Measurements from ENCODE around the gene CWC27. TPM values are rescaled to one million over a fixed set of nuclear protein-coding genes. Genes with fewer than 3 reads are reported as not detected.

Gene CWC27
- polyA plus RNA-seq, 1 of the 3 experiments (the other 2 are of a cell fraction) = 6.6 TPM

DNA sequence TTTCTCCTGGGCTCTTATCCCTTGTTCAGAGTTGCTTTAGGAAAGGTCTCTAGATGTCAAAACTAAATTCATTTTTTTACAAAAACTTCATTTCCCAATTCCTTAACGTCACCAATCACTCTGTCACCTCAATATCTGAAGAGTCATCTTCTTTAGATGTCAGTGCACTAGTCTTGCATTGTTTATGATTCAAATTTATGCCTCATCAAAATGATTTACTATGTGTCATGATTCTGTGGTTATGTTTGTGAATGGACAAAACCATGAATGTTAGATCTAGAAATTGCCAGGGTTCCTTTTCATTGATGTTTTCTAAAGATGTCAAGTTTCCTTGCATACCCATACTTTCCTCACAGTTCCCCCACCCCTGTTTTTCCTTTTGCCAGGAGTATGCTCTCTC, 21.5 kb downstream of the CWC27 start:
- Histone ChIP-seq H2AFZ (ENCODE audit: low read depth) (no peak overlapping the region), H3K79me2 (ENCODE audit: insufficient read depth) (no peaks in the 10 kb centered on the region), H3K9ac (no peak overlapping the region), H4K20me1 (ENCODE audit: insufficient read depth) (no peaks in the 10 kb centered on the region), H3K4me2 (no peak overlapping the region), H3K4me3 (ENCODE audit: low read depth in 2 of 2, low read length in 1 of 2) (no peak overlapping the region), H3K9me2 (no peaks in the 10 kb centered on the region), H3K27ac (ENCODE audit: low read depth in 2 of 2, low read length in 1 of 2) (no peak overlapping the region), H3K9me3 (no peaks in the 10 kb centered on the region), H3K4me1 (ENCODE audit: control insufficient read depth in 1 of 2, insufficient read depth in 2 of 2, low read depth in 1 of 2, low read length in 1 of 2) (peaks cover 0 to 14% of the 10 kb centered on the region in 2 experiments; a peak in 2 of 4 replicates), H3K36me3 (replicated peaks in 1 of 2; ENCODE audit: control insufficient read depth in 1 of 2, insufficient read depth in 2 of 2, low read length in 1 of 2) (peaks cover 13 to 20% of the 10 kb centered on the region in 2 experiments), H3F3A (replicated peaks; ENCODE audit: insufficient read depth) (peaks cover 19% of the 10 kb centered on the region), H3K27me3 (ENCODE audit: insufficient read depth) (no peaks in the 10 kb centered on the region)
- 82% methylated on average over 1 of the region's 1 CpG for WGBS (ENCODE audit: low lambda C conversion rate)
- CTCF ChIA-PET = interaction anchor here (0.9 kb wide), 1 partner anchor 15 kb away, joined by 3 read pairs; no protein-coding TSS in a partner anchor
- no peak for DNase-seq
- POLR2A ChIA-PET = no interaction called here
- no peak for TF ChIP-seq ELF1 (IDR thresholded peaks at IDR 0.05)
- TF ChIP-seq SIN3A (IDR thresholded peaks at IDR 0.05; ENCODE audit: borderline replicate concordance, low read depth, low read length) = no peak
- no peak for TF ChIP-seq NRF1 (IDR thresholded peaks at IDR 0.05; ENCODE audit: low read depth, low read length)
- peak; percentile 60; the same call in 1 of the 2 replicates for TF ChIP-seq PBX3 (IDR thresholded peaks at IDR 0.05)
- no peak for TF ChIP-seq GABPA (IDR thresholded peaks at IDR 0.05; ENCODE audit: low read depth)
- peak; percentile 27; the same call in 1 of the 2 replicates for TF ChIP-seq JUND (IDR thresholded peaks at IDR 0.05)

- Histone ChIP-seq H3K4me3 (ENCODE audit: low read depth in 2 of 2, low read length in 1 of 2) (no peak overlapping the region), H3K4me1 (ENCODE audit: control insufficient read depth in 1 of 2, insufficient read depth in 2 of 2, low read depth in 1 of 2, low read length in 1 of 2) (peaks cover 0 to 14% of the 10 kb centered on the region in 2 experiments; a peak in 2 of 4 replicates), H3K9ac (no peak overlapping the region), H3K9me3 (no peaks in the 10 kb centered on the region), H3F3A (replicated peaks; ENCODE audit: insufficient read depth) (peaks cover 19% of the 10 kb centered on the region), H3K27me3 (ENCODE audit: insufficient read depth) (no peaks in the 10 kb centered on the region), H4K20me1 (ENCODE audit: insufficient read depth) (no peaks in the 10 kb centered on the region), H3K27ac (ENCODE audit: low read depth in 2 of 2, low read length in 1 of 2) (no peak overlapping the region), H2AFZ (ENCODE audit: low read depth) (no peak overlapping the region), H3K9me2 (no peaks in the 10 kb centered on the region), H3K36me3 (replicated peaks in 1 of 2; ENCODE audit: control insufficient read depth in 1 of 2, insufficient read depth in 2 of 2, low read length in 1 of 2) (peaks cover 8 to 17% of the 10 kb centered on the region in 2 experiments), H3K79me2 (ENCODE audit: insufficient read depth) (no peaks in the 10 kb centered on the region), H3K4me2 (no peak overlapping the region)
- POLR2A ChIA-PET = no interaction called here
- CTCF ChIA-PET = interaction anchor here (1.8 to 2.9 kb wide), 2 partner anchors 8 to 18 kb away, joined by 9 to 16 read pairs; no protein-coding TSS in a partner anchor
- no peak for TF ChIP-seq TAF1 (IDR thresholded peaks at IDR 0.05; ENCODE audit: borderline replicate concordance, low read depth, low read length)
- DNase-seq = no peak
Observed at GRCh38 chr5:64792469-64792868, 23.7 kb downstream of the CWC27 start.

DNA sequence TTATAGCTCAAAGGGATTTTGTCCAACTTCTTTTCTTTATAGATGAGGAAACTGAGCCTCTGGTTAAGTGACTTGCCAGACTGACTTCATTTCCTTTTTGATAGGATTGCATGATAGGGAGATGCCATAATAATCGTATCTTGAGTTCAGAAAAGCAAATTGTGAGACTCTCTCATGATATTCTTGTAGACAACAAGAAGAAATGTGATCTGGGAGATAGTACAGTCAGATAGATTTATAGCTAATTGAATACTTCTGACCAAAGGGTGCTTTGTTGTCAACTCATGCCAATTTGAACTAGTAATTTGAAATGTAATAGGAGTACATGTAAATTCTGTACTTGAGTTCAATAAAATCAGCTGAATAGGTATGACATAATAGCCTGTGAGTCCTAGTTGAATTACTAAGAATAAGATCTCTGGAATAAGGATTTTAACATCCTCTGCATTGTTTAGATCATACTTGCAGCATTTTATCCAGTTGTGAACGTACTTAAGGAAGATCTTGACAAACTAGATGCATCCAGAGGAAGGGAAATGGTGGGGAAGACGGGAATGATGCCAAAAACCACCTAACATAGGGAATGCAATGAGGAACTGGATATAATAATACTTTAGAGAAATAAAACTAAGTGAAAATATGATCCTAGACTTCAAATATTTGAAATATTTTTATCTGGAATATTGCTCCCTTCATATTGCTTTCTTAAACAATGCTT, 25.5 kb downstream of the CWC27 start:
- Histone ChIP-seq H3F3A (replicated peaks; ENCODE audit: insufficient read depth) (peaks cover 13% of the 10 kb centered on the region), H2AFZ (ENCODE audit: low read depth) (no peak overlapping the region; the same call in 1 of the 2 replicates), H3K9ac (no peak overlapping the region), H3K79me2 (ENCODE audit: insufficient read depth) (no peaks in the 10 kb centered on the region), H4K20me1 (ENCODE audit: insufficient read depth) (no peaks in the 10 kb centered on the region), H3K4me2 (peak overlapping the region; percentile 10; the same call in 1 of the 2 replicates), H3K27me3 (ENCODE audit: insufficient read depth) (no peaks in the 10 kb centered on the region), H3K9me3 (no peaks in the 10 kb centered on the region), H3K9me2 (no peaks in the 10 kb centered on the region), H3K4me3 (ENCODE audit: low read depth in 2 of 2, low read length in 1 of 2) (0 out of 4 replicates have a peak overlapping the region, but pooled peaks of 1 of the 2 experiments have one; percentile 2), H3K27ac (ENCODE audit: low read depth in 2 of 2, low read length in 1 of 2) (peak overlapping the region in 1 of 2 experiments; percentile 44; a peak in 2 of 4 replicates), H3K4me1 (ENCODE audit: control insufficient read depth in 1 of 2, insufficient read depth in 2 of 2, low read depth in 1 of 2, low read length in 1 of 2) (peaks cover 0 to 14% of the 10 kb centered on the region in 2 experiments; a peak in 2 of 4 replicates), H3K36me3 (replicated peaks in 1 of 2; ENCODE audit: control insufficient read depth in 1 of 2, insufficient read depth in 2 of 2, low read length in 1 of 2) (peaks cover 5 to 22% of the 10 kb centered on the region in 2 experiments)
- ChIA-PET POLR2A (no interaction called here), CTCF (interaction anchor here (1.4 to 2.9 kb wide), 3 partner anchors 10 to 159 kb away, joined by 4 to 16 read pairs (median 9); no protein-coding TSS in a partner anchor)
- 48% methylated on average over 3 of the region's 3 CpGs for WGBS (ENCODE audit: low lambda C conversion rate)
- TF ChIP-seq EP300 (IDR thresholded peaks at IDR 0.05; ENCODE audit: borderline replicate concordance in 1 of 2, low read depth in 1 of 2, low read length in 1 of 2) (peak in 1 of 2 experiments; percentile 38; a peak in 1 of 4 replicates), YY1 (IDR thresholded peaks at IDR 0.05; ENCODE audit: low read depth) (no peak), RFX5 (IDR thresholded peaks at IDR 0.05; ENCODE audit: low read length) (no peak), NFIC (IDR thresholded peaks at IDR 0.05; ENCODE audit: borderline replicate concordance) (peak; percentile 6; the same call in 1 of the 2 replicates), USF2 (IDR thresholded peaks at IDR 0.05; ENCODE audit: borderline replicate concordance, low read depth, low read length) (no peak), TCF12 (IDR thresholded peaks at IDR 0.05) (peak; percentile 41), MAX (IDR thresholded peaks at IDR 0.05; ENCODE audit: low read depth) (no peak), PBX3 (IDR thresholded peaks at IDR 0.05) (peak; percentile 59), GATA2 (CRISPR knock-in tag; IDR thresholded peaks at IDR 0.05) (no peak)
- TF ChIP-seq, protein P1, sequence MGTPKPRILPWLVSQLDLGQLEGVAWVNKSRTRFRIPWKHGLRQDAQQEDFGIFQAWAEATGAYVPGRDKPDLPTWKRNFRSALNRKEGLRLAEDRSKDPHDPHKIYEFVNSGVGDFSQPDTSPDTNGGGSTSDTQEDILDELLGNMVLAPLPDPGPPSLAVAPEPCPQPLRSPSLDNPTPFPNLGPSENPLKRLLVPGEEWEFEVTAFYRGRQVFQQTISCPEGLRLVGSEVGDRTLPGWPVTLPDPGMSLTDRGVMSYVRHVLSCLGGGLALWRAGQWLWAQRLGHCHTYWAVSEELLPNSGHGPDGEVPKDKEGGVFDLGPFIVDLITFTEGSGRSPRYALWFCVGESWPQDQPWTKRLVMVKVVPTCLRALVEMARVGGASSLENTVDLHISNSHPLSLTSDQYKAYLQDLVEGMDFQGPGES (IDR thresholded peaks at IDR 0.05; ENCODE audit: low read depth, low read length) = no peak
- no peak for DNase-seq

Measured in SK-N-SH (cell line).